ENCODE measurements around the gene URGCP. TPM values are rescaled to one million over a fixed set of nuclear protein-coding genes. Genes with fewer than 3 reads are reported as not detected.

The URGCP gene
- total RNA-seq, result 10 to 100 TPM; 19.0 to 27.5 TPM

- Mint-ChIP-seq H3K9me3 (no peaks in the 10 kb centered on the region), H3K36me3 (ENCODE audit: low read depth) (no peaks in the 10 kb centered on the region), H3K4me1 (peaks cover 20% of the 10 kb centered on the region), H3K4me3 (peak within 1 kb of the TSS; percentile 81), H3K27me3 (no peaks in the 10 kb centered on the region), H3K27ac (peak within 1 kb of the TSS; percentile 91)
- ATAC-seq (replicated peaks), result peak; percentile 84
Measured at GRCh38 chr7:43906331-43907010, at the start of gene URGCP. Gene URGCP, minus strand, starts transcription at chr7:43906596. Its CDS starts 21 bp downstream, at chr7:43906575.

- peaks cover 7% of the 10 kb centered on the region for H3K4me1 Mint-ChIP-seq
- H3K4me3 Mint-ChIP-seq, result no peak overlapping the region
- H3K9me3 Mint-ChIP-seq, result no peaks in the 10 kb centered on the region
- peaks cover 30% of the 10 kb centered on the region for H3K36me3 Mint-ChIP-seq (ENCODE audit: low read depth)
- peak overlapping the region; percentile 85 for H3K27ac Mint-ChIP-seq
- H3K27me3 Mint-ChIP-seq, result no peaks in the 10 kb centered on the region
- ATAC-seq (replicated peaks), result no peak
Measured at GRCh38 chr7:43956027-43956426, 49.6 kb upstream of the URGCP start.

DNA sequence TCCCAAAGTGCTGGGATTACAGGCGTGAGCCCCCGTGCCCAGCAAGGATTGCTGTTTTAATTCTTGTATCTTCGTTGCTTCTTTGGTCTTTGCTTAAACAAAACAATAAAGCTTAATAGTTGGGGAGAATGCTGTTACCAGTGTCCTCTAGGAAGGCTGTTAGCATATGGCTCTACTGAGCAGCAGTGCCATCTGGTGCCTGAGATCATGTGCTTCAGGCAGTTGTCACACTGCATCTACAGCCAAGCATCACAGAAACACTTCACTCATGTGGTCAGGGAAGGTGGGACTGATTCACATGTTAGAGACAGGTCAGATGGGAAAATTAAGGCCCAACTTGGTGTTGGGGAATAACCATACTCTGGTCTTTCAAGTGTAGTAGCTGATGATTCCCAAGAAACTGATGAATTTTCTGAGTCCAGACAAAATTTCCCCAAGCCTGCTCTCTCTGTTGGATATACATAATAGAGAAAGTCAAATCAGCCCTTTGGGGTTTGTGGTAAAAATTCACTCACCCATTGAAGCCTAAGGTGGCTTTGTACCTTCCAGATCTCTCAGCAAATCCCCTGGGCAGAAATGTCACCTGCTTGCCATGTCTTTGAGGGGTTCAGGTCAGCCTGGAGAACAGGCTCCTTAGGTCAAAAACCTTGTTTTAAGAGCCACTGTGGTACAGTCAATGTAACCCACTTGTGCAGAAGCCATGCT is 48.3 kb upstream of the URGCP start:
- Mint-ChIP-seq H3K27me3 (no peaks in the 10 kb centered on the region), H3K4me3 (no peak overlapping the region), H3K27ac (no peak overlapping the region), H3K4me1 (peaks cover 7% of the 10 kb centered on the region), H3K36me3 (ENCODE audit: low read depth) (peaks cover 37% of the 10 kb centered on the region), H3K9me3 (no peaks in the 10 kb centered on the region)
- peak; percentile 60 for ATAC-seq (replicated peaks)

DNA sequence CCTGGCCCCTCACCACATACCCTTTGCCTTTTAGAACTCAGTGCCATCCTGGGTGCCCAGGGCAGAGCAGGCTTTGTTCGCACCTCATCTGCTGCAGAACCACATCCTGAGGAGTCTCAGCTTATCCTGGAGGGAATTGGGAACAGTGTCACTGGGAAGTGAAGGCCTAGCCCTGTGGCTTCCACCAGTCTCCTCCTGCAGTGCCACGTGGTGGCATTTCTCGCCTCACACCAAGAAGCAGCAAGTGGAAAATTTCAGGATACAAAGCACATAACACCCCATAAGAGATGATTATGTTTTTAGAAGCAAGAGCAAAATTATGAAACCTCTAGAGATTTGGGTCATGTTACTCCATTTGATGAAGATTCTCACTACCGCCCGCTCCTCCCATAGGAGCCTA is 46.7 kb upstream of the URGCP start:
- no peaks in the 10 kb centered on the region for H3K27me3 Mint-ChIP-seq
- peaks cover 37% of the 10 kb centered on the region for H3K36me3 Mint-ChIP-seq (ENCODE audit: low read depth)
- H3K4me1 Mint-ChIP-seq, result peaks cover 7% of the 10 kb centered on the region
- no peaks in the 10 kb centered on the region for H3K9me3 Mint-ChIP-seq
- peak overlapping the region; percentile 25 for H3K27ac Mint-ChIP-seq
- no peak overlapping the region for H3K4me3 Mint-ChIP-seq
- ATAC-seq (replicated peaks), result no peak

DNA sequence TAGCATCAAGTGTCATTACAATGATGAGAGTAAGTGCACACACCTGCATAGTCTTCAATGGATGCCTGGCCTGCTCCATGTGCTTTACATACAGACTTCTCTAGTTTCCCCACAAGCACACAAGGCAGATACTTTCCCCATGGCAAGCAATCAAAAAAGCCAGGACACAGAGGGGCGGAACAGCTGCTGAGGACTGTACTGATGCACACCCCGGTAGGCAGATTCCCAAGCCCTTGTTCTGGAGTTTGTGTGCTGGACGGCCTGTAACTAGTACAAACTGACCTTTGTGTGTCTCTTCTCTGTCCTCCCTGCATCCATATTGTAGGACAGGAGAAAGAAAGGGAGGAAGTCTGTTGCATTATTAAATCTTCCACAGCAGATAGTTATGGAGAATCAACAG is 45.6 kb upstream of the URGCP start:
- ATAC-seq (replicated peaks), result no peak
- H3K4me1 Mint-ChIP-seq, result peaks cover 7% of the 10 kb centered on the region
- peaks cover 46% of the 10 kb centered on the region for H3K36me3 Mint-ChIP-seq (ENCODE audit: low read depth)
- no peaks in the 10 kb centered on the region for H3K9me3 Mint-ChIP-seq
- no peak overlapping the region for H3K4me3 Mint-ChIP-seq
- H3K27ac Mint-ChIP-seq, result no peak overlapping the region
- H3K27me3 Mint-ChIP-seq, result no peaks in the 10 kb centered on the region

GRCh38 chr7:43944286-43944685 is 37.9 kb upstream of the URGCP start:
- Mint-ChIP-seq H3K4me1 (no peaks in the 10 kb centered on the region), H3K9me3 (no peaks in the 10 kb centered on the region), H3K27me3 (no peaks in the 10 kb centered on the region), H3K4me3 (no peak overlapping the region), H3K36me3 (ENCODE audit: low read depth) (peaks cover 8% of the 10 kb centered on the region), H3K27ac (no peak overlapping the region)
- no peak for ATAC-seq (replicated peaks)

DNA sequence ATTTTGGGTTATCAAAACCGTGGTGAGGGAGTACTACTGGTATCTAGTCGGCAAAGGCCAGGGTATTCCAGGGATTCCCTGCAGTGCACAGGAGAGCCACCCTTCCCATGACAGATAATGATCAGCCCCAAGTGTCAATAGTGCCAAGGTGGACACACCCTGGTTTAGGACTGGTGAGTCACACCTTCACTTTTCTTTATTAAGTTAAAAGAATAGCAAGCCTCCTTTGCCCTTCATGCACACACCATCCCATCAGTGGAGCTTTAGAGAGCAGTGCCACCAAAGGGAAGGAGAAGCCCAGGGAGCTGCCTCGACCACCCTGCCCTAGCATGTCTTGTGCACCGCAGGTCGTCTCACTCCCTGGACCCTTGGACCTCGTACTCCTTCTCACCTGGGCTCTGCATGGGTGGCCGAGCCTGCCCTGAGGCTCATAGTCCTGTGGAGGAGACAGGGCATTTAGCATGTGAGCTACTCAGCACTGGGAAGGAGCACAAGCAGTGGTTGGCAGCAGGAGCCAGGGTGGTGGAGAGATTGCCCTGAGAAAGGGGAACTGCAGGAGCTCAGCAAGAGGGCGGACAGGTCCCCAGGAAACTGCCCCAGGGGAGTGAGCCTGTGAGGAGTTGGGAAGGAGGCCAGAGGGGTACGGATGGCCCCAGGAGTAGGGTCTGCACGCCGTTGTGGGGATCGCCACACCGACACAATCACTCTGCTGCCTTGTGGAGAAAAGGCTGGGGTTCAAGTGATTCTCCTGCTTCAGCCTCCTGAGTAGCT is 37.2 kb upstream of the URGCP start:
- H3K36me3 Mint-ChIP-seq (ENCODE audit: low read depth), result peaks cover 8% of the 10 kb centered on the region
- ATAC-seq (replicated peaks), result no peak
- no peaks in the 10 kb centered on the region for H3K4me1 Mint-ChIP-seq
- H3K27ac Mint-ChIP-seq, result no peak overlapping the region
- H3K4me3 Mint-ChIP-seq, result no peak overlapping the region
- H3K27me3 Mint-ChIP-seq, result no peaks in the 10 kb centered on the region
- H3K9me3 Mint-ChIP-seq, result no peaks in the 10 kb centered on the region

- peaks cover 8% of the 10 kb centered on the region for H3K36me3 Mint-ChIP-seq (ENCODE audit: low read depth)
- H3K4me3 Mint-ChIP-seq, result no peak overlapping the region
- H3K4me1 Mint-ChIP-seq, result no peaks in the 10 kb centered on the region
- no peaks in the 10 kb centered on the region for H3K27me3 Mint-ChIP-seq
- H3K27ac Mint-ChIP-seq, result no peak overlapping the region
- no peak for ATAC-seq (replicated peaks)
- no peaks in the 10 kb centered on the region for H3K9me3 Mint-ChIP-seq
Measured at GRCh38 chr7:43942997-43943396, 36.6 kb upstream of the URGCP start.

DNA sequence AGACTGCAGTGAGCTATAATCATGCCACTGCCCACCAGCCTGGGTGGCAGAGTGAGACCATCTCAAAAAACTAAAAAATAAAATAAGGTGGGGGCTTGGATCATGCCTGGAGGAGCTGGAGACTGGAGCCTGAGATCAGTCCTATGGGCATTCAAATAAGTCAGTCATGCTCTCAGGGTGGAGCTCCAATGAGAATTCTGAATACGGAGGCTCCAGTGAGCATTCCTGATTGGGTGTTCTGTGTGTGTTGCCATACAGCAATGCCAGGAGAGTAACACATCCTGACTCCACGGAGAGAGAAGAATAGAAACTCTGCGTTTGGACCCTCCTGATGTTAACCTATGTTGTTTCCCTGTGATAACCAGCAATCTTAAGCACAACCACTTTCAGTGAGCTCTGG is 35.9 kb upstream of the URGCP start:
- H3K27ac Mint-ChIP-seq, result no peak overlapping the region
- ATAC-seq (replicated peaks), result no peak
- H3K4me1 Mint-ChIP-seq, result no peaks in the 10 kb centered on the region
- no peak overlapping the region for H3K4me3 Mint-ChIP-seq
- H3K9me3 Mint-ChIP-seq, result no peaks in the 10 kb centered on the region
- peaks cover under 1% of the 10 kb centered on the region for H3K36me3 Mint-ChIP-seq (ENCODE audit: low read depth)
- H3K27me3 Mint-ChIP-seq, result no peaks in the 10 kb centered on the region

DNA sequence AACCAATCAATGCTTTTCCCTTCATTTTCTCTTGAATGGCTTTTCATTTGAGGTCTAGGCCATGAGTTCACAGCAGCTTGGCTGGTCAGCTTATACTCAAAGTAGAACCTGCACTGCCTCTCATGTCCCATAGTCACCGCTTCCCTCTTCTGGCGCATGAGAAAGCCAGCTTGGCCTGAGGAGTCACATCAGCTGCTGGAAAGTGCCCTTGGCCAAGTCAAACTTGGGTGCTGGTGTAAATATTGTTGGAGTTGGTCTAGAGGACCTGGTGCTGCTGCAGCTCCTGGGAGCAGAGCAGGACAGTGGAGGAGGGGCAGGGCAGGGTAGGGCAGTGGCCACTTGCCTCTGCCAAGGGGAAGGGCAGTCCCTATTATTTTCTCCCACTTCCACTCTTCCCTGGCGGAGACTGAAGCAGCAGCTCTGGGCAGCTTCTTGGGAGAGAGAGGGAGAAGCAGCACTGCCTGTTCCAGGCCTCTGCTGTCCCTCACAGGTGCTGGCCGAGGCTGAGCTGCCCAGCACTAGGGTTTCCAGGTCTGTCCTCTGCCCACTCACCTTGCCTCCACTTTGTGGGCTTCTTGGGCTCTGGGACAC is 32.6 kb upstream of the URGCP start:
- no peaks in the 10 kb centered on the region for H3K4me1 Mint-ChIP-seq
- no peak for ATAC-seq (replicated peaks)
- no peaks in the 10 kb centered on the region for H3K9me3 Mint-ChIP-seq
- no peak overlapping the region for H3K4me3 Mint-ChIP-seq
- H3K27me3 Mint-ChIP-seq, result no peaks in the 10 kb centered on the region
- no peaks in the 10 kb centered on the region for H3K36me3 Mint-ChIP-seq (ENCODE audit: low read depth)
- no peak overlapping the region for H3K27ac Mint-ChIP-seq

GRCh38 chr7:43937444-43937843 is 31.0 kb upstream of the URGCP start:
- H3K36me3 Mint-ChIP-seq (ENCODE audit: low read depth), result no peaks in the 10 kb centered on the region
- no peaks in the 10 kb centered on the region for H3K9me3 Mint-ChIP-seq
- ATAC-seq (replicated peaks), result no peak
- no peaks in the 10 kb centered on the region for H3K27me3 Mint-ChIP-seq
- H3K4me1 Mint-ChIP-seq, result no peaks in the 10 kb centered on the region
- no peak overlapping the region for H3K27ac Mint-ChIP-seq
- no peak overlapping the region for H3K4me3 Mint-ChIP-seq

DNA sequence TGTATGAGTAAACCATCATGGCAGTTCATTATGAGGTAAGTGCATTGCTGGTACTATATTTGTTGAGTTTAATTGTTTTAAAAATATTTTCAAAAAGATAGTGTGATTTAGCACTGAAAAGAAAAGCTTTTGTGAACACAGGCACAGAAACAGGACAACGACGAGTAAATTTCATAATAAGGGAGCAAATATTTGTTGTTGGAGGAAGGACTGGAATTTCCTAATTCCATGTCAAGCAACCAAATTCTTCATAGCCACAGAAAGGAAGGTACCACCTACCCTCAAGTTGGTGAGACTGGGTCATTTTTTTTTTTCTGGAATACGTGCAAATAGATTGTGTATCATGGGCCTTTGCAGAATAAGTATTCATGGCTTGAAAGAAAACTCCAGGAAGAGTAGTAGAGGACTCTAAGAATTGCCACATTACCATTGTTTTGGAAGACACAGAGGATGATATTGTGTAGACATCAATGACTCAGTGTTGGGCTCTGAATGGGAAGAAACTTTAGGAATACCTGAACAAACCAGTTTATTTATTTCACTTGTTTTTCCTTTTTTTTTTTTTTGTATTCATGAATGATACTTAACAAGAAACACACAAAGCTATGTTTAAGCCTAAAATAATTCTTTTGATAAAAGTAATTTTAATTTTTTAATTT is 27.6 kb upstream of the URGCP start:
- H3K36me3 Mint-ChIP-seq (ENCODE audit: low read depth), result no peaks in the 10 kb centered on the region
- H3K27me3 Mint-ChIP-seq, result no peaks in the 10 kb centered on the region
- H3K9me3 Mint-ChIP-seq, result no peaks in the 10 kb centered on the region
- ATAC-seq (replicated peaks), result no peak
- H3K4me1 Mint-ChIP-seq, result no peaks in the 10 kb centered on the region
- H3K4me3 Mint-ChIP-seq, result no peak overlapping the region
- no peak overlapping the region for H3K27ac Mint-ChIP-seq

DNA sequence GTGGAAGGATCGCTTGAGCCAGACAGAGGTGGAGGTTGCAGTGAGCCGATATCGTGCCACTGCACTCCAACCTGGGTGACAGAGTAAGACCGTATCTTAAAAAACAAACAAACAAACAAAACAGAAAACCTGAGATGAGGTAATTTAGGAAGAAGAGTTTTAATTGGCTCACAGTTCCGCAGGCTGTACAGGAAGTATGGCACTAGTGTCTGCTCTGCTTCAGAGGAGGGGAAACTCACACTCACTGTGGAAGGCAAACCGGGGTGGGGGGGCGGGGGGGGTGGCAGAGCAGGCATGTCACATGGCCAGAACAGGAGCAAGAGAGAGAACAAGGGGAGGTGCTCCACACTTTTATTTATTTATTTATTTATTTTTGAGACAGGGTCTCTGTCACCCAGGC is 24.9 kb upstream of the URGCP start:
- Mint-ChIP-seq H3K27ac (no peak overlapping the region), H3K36me3 (ENCODE audit: low read depth) (no peaks in the 10 kb centered on the region), H3K9me3 (no peaks in the 10 kb centered on the region), H3K4me3 (no peak overlapping the region), H3K27me3 (no peaks in the 10 kb centered on the region), H3K4me1 (peaks cover 6% of the 10 kb centered on the region)
- ATAC-seq (replicated peaks), result no peak

Measured in activated T-helper 17 cell treated with anti-CD3 and anti-CD28 coated beads, Interleukin-2, amount 50 U/mL, for 72 hours (primary cell).